A549 (cell line): ENCODE measurements around the gene DNM1.
A peak's percentile ranks its signal among the peaks of the same experiment; 100 is the strongest.

ENCODE experiments used
- JUN ChIP-seq, 2 experiments: fragments of >200 bp; sonication (Bioruptor Twin); formaldehyde crosslinking; IDR thresholded peaks; 2 replicates in 1 of 2; 3 replicates in 1 of 2; pipeline ENCODE4 v1.6.1; 2016 to 2017
- SMC3 ChIP-seq: fragments of >200 bp; sonication (Bioruptor Twin); formaldehyde crosslinking; IDR thresholded peaks from 3 replicates; pipeline ENCODE4 v1.6.1; 2018; ENCODE audit warnings: inconsistent platforms

DNA sequence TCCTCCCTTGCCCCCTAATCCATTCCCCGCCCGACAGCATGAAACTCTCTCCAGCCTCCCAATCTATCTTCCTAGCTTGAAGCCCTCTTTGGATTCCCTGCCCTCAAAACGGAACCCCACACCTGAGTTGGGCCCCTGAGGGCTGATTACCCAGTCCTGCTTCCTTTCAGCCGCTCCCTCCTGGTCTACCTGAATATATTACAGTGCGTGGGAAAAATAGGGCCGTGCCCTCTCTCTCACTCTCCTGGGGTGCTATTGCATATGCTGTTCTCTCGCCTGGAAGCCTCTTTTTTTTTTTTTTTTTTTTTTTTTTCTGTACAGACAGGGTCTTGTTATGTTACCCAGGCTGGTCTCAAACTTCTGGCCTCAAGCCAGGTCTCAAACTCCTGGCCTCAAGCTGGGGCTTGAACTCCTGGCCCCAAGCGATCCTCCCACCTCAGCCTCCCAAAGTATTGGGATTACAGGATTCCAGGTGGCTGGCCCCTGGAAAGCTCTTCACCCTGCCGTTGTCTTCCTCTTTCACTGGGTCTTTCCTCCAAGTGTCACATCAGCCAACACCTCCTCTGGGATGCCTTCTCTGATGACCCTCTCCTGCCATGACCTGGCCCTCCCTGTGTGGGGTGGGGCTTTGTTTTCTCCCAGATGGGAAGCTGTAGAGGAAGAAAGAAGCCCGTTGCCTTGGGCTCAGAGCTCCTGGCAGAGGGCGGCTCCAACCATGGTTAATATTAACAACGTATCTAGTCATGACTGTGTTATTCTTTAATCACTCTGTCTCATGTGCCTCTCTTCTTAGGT lies 8.2 kb downstream of the DNM1 start:
- TF ChIP-seq SMC3 (no peak), JUN (IDR thresholded peaks at IDR 0.05) (peak in 1 of 2 experiments; percentile 70; a peak in 2 of 5 replicates)
